ENCODE results near the gene NUP205.
A peak's percentile ranks its signal among the peaks of the same experiment; 100 is the strongest.
"Not testable (repeated sequence)": the region's sequence is repeated elsewhere in the genome, so short reads cannot be mapped to it uniquely, and the experiment has no call there.

The NUP205 gene

GRCh38 chr7:135667626-135668025, 109.9 kb downstream of the NUP205 start:
- not testable (repeated sequence) for DNase-seq (ENCODE audit: low spot score)

GRCh38 chr7:135668852-135669395, 111.2 kb downstream of the NUP205 start:
- DNase-seq (ENCODE audit: low spot score), result not testable (repeated sequence)

- no peak for DNase-seq (ENCODE audit: low spot score)
Measured at GRCh38 chr7:135669774-135670173, 112.1 kb downstream of the NUP205 start.

GRCh38 chr7:135670179-135670578, 112.5 kb downstream of the NUP205 start:
- no peak for DNase-seq (ENCODE audit: low spot score)

GRCh38 chr7:135672560-135673359, 115.0 kb downstream of the NUP205 start:
- DNase-seq (ENCODE audit: low spot score), result peak; percentile 36

- no peak for DNase-seq (ENCODE audit: low spot score)
Measured at GRCh38 chr7:135673360-135673706, 115.6 kb downstream of the NUP205 start.

GRCh38 chr7:135678612-135679575, 121.2 kb downstream of the NUP205 start:
- DNase-seq (ENCODE audit: low spot score), result no peak

- no peak for DNase-seq (ENCODE audit: low spot score)
Measured at GRCh38 chr7:135681762-135682161, 124.0 kb downstream of the NUP205 start.

GRCh38 chr7:135682191-135682590, 124.5 kb downstream of the NUP205 start:
- DNase-seq (ENCODE audit: low spot score), result no peak

- DNase-seq (ENCODE audit: low spot score), result no peak
Measured at GRCh38 chr7:135683609-135684008, 125.9 kb downstream of the NUP205 start.

- no peak for DNase-seq (ENCODE audit: low spot score)
Measured at GRCh38 chr7:135684136-135684535, 126.4 kb downstream of the NUP205 start.

GRCh38 chr7:135684699-135685098, 127.0 kb downstream of the NUP205 start:
- no peak for DNase-seq (ENCODE audit: low spot score)

- no peak for DNase-seq (ENCODE audit: low spot score)
Measured at GRCh38 chr7:135685306-135686084, 127.8 kb downstream of the NUP205 start.

GRCh38 chr7:135687466-135687865, 129.7 kb downstream of the NUP205 start:
- no peak for DNase-seq (ENCODE audit: low spot score)

- no peak for DNase-seq (ENCODE audit: low spot score)
Measured at GRCh38 chr7:135690566-135690965, 132.8 kb downstream of the NUP205 start.

GRCh38 chr7:135692055-135692454, 134.3 kb downstream of the NUP205 start:
- no peak for DNase-seq (ENCODE audit: low spot score)

- not testable (repeated sequence) for DNase-seq (ENCODE audit: low spot score)
Measured at GRCh38 chr7:135692606-135693005, 134.9 kb downstream of the NUP205 start.

- DNase-seq (ENCODE audit: low spot score), result no peak
Measured at GRCh38 chr7:135693558-135693957, 135.8 kb downstream of the NUP205 start.

GRCh38 chr7:135697276-135698049, 139.7 kb downstream of the NUP205 start:
- DNase-seq (ENCODE audit: low spot score), result no peak
